ENCODE results near the gene PYGB.
A peak's percentile ranks its signal among the peaks of the same experiment; 100 is the strongest.

Gene PYGB

GRCh38 chr20:25274891-25275812, 27.3 kb downstream of the PYGB start:
- no peak overlapping the region for H3K27ac ChIP-seq (replicated peaks; ENCODE audit: low read length)
- H2BK12ac ChIP-seq (ENCODE audit: low read length), result no peak overlapping the region
- peaks cover 6% of the 10 kb centered on the region for H3K79me1 ChIP-seq (ENCODE audit: low read depth, low read length)

GRCh38 chr20:25275813-25276532, 28.1 kb downstream of the PYGB start:
- H3K23ac ChIP-seq (ENCODE audit: low read depth, low read length, poor library complexity), result peak overlapping the region; percentile 80
- no peak overlapping the region for H4K8ac ChIP-seq (ENCODE audit: low read depth, low read length)
- H3K4ac ChIP-seq (ENCODE audit: low read length), result no peak overlapping the region
- no peak overlapping the region for H3K27ac ChIP-seq (replicated peaks; ENCODE audit: low read length)
- H2BK12ac ChIP-seq (ENCODE audit: low read length), result no peak overlapping the region
- H2AFZ ChIP-seq (ENCODE audit: low read length), result no peak overlapping the region
- H3K4me1 ChIP-seq (ENCODE audit: control insufficient read depth in 2 of 2, insufficient read depth in 1 of 2, low read depth in 1 of 2, low read length in 2 of 2), result no peaks in the 10 kb centered on the region
- H3K4me2 ChIP-seq (ENCODE audit: insufficient read depth, low read length, poor library complexity, severe bottlenecking), result no peak overlapping the region
- peaks cover 81 to 99% of the 10 kb centered on the region in 2 donors for H3K36me3 ChIP-seq (replicated peaks in 1 of 2; ENCODE audit: control insufficient read depth in 2 of 2, insufficient read depth in 2 of 2, low read length in 2 of 2)
- no peaks in the 10 kb centered on the region for H3K27me3 ChIP-seq (ENCODE audit: control insufficient read depth in 3 of 3, insufficient read depth in 3 of 3, low read depth in 1 of 3, low read length in 3 of 3)
- no peak overlapping the region for H3K4me3 ChIP-seq (ENCODE audit: low read length in 2 of 2)
- no peak overlapping the region for H4K91ac ChIP-seq (ENCODE audit: low read depth, low read length, poor library complexity)
- no peak overlapping the region for H3K9ac ChIP-seq (ENCODE audit: low read depth, low read length, poor library complexity)
- peak overlapping the region; percentile 13 for H3K18ac ChIP-seq (ENCODE audit: low read length)
- H3K14ac ChIP-seq (ENCODE audit: low read length), result peak overlapping the region; percentile 98
- H2BK120ac ChIP-seq (ENCODE audit: low read depth, low read length), result no peak overlapping the region
- H2BK15ac ChIP-seq (ENCODE audit: low read length), result no peak overlapping the region
- no peak overlapping the region for H2AK5ac ChIP-seq (ENCODE audit: low read depth, low read length)
- H3K9me3 ChIP-seq (replicated peaks in 1 of 2; ENCODE audit: control insufficient read depth in 2 of 2, insufficient read depth in 1 of 2, low read depth in 1 of 2, low read length in 2 of 2), result peaks cover 0 to 1% of the 10 kb centered on the region in 2 donors
- DNase-seq (ENCODE audit: low spot score), result no peak
- no CpG with 5 or more reads among the region's 20 CpGs for whole genome bisulfite sequencing, 2 donors (ENCODE audit: extremely low coverage in 2 of 2, insufficient read length in 2 of 2, insufficient replicate concordance in 1 of 2)
- H2BK5ac ChIP-seq (ENCODE audit: low read length), result no peak overlapping the region
- peaks cover 6% of the 10 kb centered on the region for H3K79me1 ChIP-seq (ENCODE audit: low read depth, low read length)

More at GRCh38 chr20:25274891-25275812, 27.3 kb downstream of the PYGB start:
- no CpG with 5 or more reads among the region's 32 CpGs for WGBS, 2 donors (ENCODE audit: extremely low coverage in 2 of 2, insufficient read length in 2 of 2, insufficient replicate concordance in 1 of 2)
- no peak for DNase-seq (ENCODE audit: low spot score)
- peaks cover 77 to 98% of the 10 kb centered on the region in 2 donors for H3K36me3 ChIP-seq (replicated peaks in 1 of 2; ENCODE audit: control insufficient read depth in 2 of 2, insufficient read depth in 2 of 2, low read length in 2 of 2)
- no peak overlapping the region for H3K4ac ChIP-seq (ENCODE audit: low read length)
- H3K4me2 ChIP-seq (ENCODE audit: insufficient read depth, low read length, poor library complexity, severe bottlenecking), result no peak overlapping the region
- H2BK15ac ChIP-seq (ENCODE audit: low read length), result no peak overlapping the region
- H3K4me3 ChIP-seq (ENCODE audit: low read length in 2 of 2), result no peak overlapping the region
- no peaks in the 10 kb centered on the region for H3K4me1 ChIP-seq (ENCODE audit: control insufficient read depth in 2 of 2, insufficient read depth in 1 of 2, low read depth in 1 of 2, low read length in 2 of 2)
- peak overlapping the region; percentile 62 for H3K23ac ChIP-seq (ENCODE audit: low read depth, low read length, poor library complexity)
- H2AFZ ChIP-seq (ENCODE audit: low read length), result no peak overlapping the region
- H4K8ac ChIP-seq (ENCODE audit: low read depth, low read length), result peak overlapping the region; percentile 6
- H3K9me3 ChIP-seq (replicated peaks in 1 of 2; ENCODE audit: control insufficient read depth in 2 of 2, insufficient read depth in 1 of 2, low read depth in 1 of 2, low read length in 2 of 2), result peaks cover 0 to 1% of the 10 kb centered on the region in 2 donors
- H4K91ac ChIP-seq (ENCODE audit: low read depth, low read length, poor library complexity), result peak overlapping the region; percentile 28
- no peak overlapping the region for H3K14ac ChIP-seq (ENCODE audit: low read length)
- H3K18ac ChIP-seq (ENCODE audit: low read length), result peak overlapping the region; percentile 13
- no peak overlapping the region for H3K9ac ChIP-seq (ENCODE audit: low read depth, low read length, poor library complexity)
- no peaks in the 10 kb centered on the region for H3K27me3 ChIP-seq (ENCODE audit: control insufficient read depth in 3 of 3, insufficient read depth in 3 of 3, low read depth in 1 of 3, low read length in 3 of 3)
- no peak overlapping the region for H2BK5ac ChIP-seq (ENCODE audit: low read length)
- no peak overlapping the region for H2AK5ac ChIP-seq (ENCODE audit: low read depth, low read length)
- H2BK120ac ChIP-seq (ENCODE audit: low read depth, low read length), result no peak overlapping the region

- H2BK120ac ChIP-seq (ENCODE audit: low read depth, low read length), result no peak overlapping the region
- H3K27me3 ChIP-seq (ENCODE audit: control insufficient read depth in 3 of 3, insufficient read depth in 3 of 3, low read depth in 1 of 3, low read length in 3 of 3), result no peaks in the 10 kb centered on the region
- no peak overlapping the region for H2BK12ac ChIP-seq (ENCODE audit: low read length)
- H3K23ac ChIP-seq (ENCODE audit: low read depth, low read length, poor library complexity), result peak overlapping the region; percentile 80
- peaks cover 0 to 1% of the 10 kb centered on the region in 2 donors for H3K9me3 ChIP-seq (replicated peaks in 1 of 2; ENCODE audit: control insufficient read depth in 2 of 2, insufficient read depth in 1 of 2, low read depth in 1 of 2, low read length in 2 of 2)
- no peaks in the 10 kb centered on the region for H3K4me1 ChIP-seq (ENCODE audit: control insufficient read depth in 2 of 2, insufficient read depth in 1 of 2, low read depth in 1 of 2, low read length in 2 of 2)
- H3K4me3 ChIP-seq (ENCODE audit: low read length in 2 of 2), result no peak overlapping the region
- H4K91ac ChIP-seq (ENCODE audit: low read depth, low read length, poor library complexity), result no peak overlapping the region
- no peak overlapping the region for H2BK15ac ChIP-seq (ENCODE audit: low read length)
- H3K27ac ChIP-seq (replicated peaks; ENCODE audit: low read length), result no peak overlapping the region
- H2BK5ac ChIP-seq (ENCODE audit: low read length), result peak overlapping the region; percentile 24
- H2AK5ac ChIP-seq (ENCODE audit: low read depth, low read length), result peak overlapping the region; percentile 46
- no peak overlapping the region for H3K9ac ChIP-seq (ENCODE audit: low read depth, low read length, poor library complexity)
- DNase-seq (ENCODE audit: low spot score), result no peak
- no peak overlapping the region for H4K8ac ChIP-seq (ENCODE audit: low read depth, low read length)
- no CpG with 5 or more reads among the region's 24 CpGs for WGBS, 2 donors (ENCODE audit: extremely low coverage in 2 of 2, insufficient read length in 2 of 2, insufficient replicate concordance in 1 of 2)
- H3K14ac ChIP-seq (ENCODE audit: low read length), result peak overlapping the region; percentile 98
- H3K18ac ChIP-seq (ENCODE audit: low read length), result no peak overlapping the region
- H3K36me3 ChIP-seq (replicated peaks in 1 of 2; ENCODE audit: control insufficient read depth in 2 of 2, insufficient read depth in 2 of 2, low read length in 2 of 2), result peaks cover 81 to 99% of the 10 kb centered on the region in 2 donors
- H3K4me2 ChIP-seq (ENCODE audit: insufficient read depth, low read length, poor library complexity, severe bottlenecking), result no peak overlapping the region
- peaks cover 6% of the 10 kb centered on the region for H3K79me1 ChIP-seq (ENCODE audit: low read depth, low read length)
- no peak overlapping the region for H3K4ac ChIP-seq (ENCODE audit: low read length)
- no peak overlapping the region for H2AFZ ChIP-seq (ENCODE audit: low read length)
Observed at GRCh38 chr20:25276533-25277050, 28.7 kb downstream of the PYGB start.

Data from neuronal stem cell (in vitro differentiated cells).